Measurements from ENCODE around the gene KRTAP20-1. TPM values are rescaled to one million over a fixed set of nuclear protein-coding genes. Genes with fewer than 3 reads are reported as not detected.

The KRTAP20-1 gene
- total RNA-seq, 4 donors from 2014 or later, result not detected

- no peaks in the 10 kb centered on the region for H3K36me3 ChIP-seq
- H3K27ac ChIP-seq, result no peak overlapping the region
- no peak overlapping the region for H3K4me3 ChIP-seq
- no peaks in the 10 kb centered on the region for H3K4me1 ChIP-seq
- H3K9me3 ChIP-seq, result no peaks in the 10 kb centered on the region
- no peak for DNase-seq
- no peaks in the 10 kb centered on the region for H3K27me3 ChIP-seq
- intact Hi-C loops (cut with DNase I; ENCODE audit: low total_unique reads), result no loop called here
- no peak for TF ChIP-seq POLR2A (IDR thresholded peaks at IDR 0.05)
- TF ChIP-seq, protein P1, sequence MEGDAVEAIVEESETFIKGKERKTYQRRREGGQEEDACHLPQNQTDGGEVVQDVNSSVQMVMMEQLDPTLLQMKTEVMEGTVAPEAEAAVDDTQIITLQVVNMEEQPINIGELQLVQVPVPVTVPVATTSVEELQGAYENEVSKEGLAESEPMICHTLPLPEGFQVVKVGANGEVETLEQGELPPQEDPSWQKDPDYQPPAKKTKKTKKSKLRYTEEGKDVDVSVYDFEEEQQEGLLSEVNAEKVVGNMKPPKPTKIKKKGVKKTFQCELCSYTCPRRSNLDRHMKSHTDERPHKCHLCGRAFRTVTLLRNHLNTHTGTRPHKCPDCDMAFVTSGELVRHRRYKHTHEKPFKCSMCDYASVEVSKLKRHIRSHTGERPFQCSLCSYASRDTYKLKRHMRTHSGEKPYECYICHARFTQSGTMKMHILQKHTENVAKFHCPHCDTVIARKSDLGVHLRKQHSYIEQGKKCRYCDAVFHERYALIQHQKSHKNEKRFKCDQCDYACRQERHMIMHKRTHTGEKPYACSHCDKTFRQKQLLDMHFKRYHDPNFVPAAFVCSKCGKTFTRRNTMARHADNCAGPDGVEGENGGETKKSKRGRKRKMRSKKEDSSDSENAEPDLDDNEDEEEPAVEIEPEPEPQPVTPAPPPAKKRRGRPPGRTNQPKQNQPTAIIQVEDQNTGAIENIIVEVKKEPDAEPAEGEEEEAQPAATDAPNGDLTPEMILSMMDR (IDR thresholded peaks at IDR 0.05), result no peak
Observed at GRCh38 chr21:30612132-30612531, 4.1 kb upstream of the KRTAP20-1 start.

DNA sequence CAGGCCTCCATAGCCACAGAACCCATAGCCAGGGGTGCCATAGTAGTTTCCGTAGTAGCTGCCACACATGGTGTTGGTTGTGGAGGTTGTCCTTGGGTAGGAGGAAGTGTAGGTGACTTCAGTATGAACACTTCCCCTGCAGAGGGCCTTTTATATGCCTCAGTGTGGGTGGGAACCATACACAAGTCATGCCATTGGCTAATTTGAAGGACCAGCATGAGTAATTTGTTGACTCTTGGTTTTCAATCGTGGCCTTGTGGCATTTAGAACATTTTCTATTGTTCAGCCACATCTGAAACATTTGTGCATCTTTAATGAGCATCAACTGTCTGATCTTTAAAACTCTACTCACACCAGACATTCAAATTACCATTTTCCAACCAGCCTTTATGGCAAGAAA, 2.4 kb upstream of the KRTAP20-1 start, which contains the start of gene KRTAP6-1:
Gene KRTAP6-1, minus strand, starts transcription at position 95 of the 400 bp plus-strand sequence. Its CDS starts 26 bp downstream, at position 69.
- H3K4me3 ChIP-seq, result no peak within 1 kb of the TSS
- no peak within 1 kb of the TSS for H3K27ac ChIP-seq
- intact Hi-C loops (cut with DNase I; ENCODE audit: low total_unique reads), result no loop called here
- H3K4me1 ChIP-seq, result no peaks in the 10 kb centered on the region
- no peaks in the 10 kb centered on the region for H3K9me3 ChIP-seq
- H3K27me3 ChIP-seq, result no peaks in the 10 kb centered on the region
- TF ChIP-seq POLR2A (IDR thresholded peaks at IDR 0.05), result no peak
- TF ChIP-seq, protein P1 (IDR thresholded peaks at IDR 0.05), result no peak
- no peak for DNase-seq
- H3K36me3 ChIP-seq, result no peaks in the 10 kb centered on the region

GRCh38 chr21:30615199-30615598, 1.0 kb upstream of the KRTAP20-1 start:
- Histone ChIP-seq H3K4me3 (no peak overlapping the region), H3K36me3 (no peaks in the 10 kb centered on the region), H3K27me3 (no peaks in the 10 kb centered on the region), H3K4me1 (no peaks in the 10 kb centered on the region), H3K27ac (no peak overlapping the region), H3K9me3 (no peaks in the 10 kb centered on the region)
- TF ChIP-seq, protein P1 (IDR thresholded peaks at IDR 0.05), result no peak
- TF ChIP-seq POLR2A (IDR thresholded peaks at IDR 0.05), result no peak
- DNase-seq, result no peak
- intact Hi-C loops (cut with DNase I; ENCODE audit: low total_unique reads), result no loop called here

GRCh38 chr21:30620080-30620479, 3.9 kb downstream of the KRTAP20-1 start:
- TF ChIP-seq, protein P1 (IDR thresholded peaks at IDR 0.05), result no peak
- TF ChIP-seq POLR2A (IDR thresholded peaks at IDR 0.05), result no peak
- H3K27me3 ChIP-seq, result no peaks in the 10 kb centered on the region
- H3K36me3 ChIP-seq, result no peaks in the 10 kb centered on the region
- intact Hi-C loops (cut with DNase I; ENCODE audit: low total_unique reads), result no loop called here
- no peak overlapping the region for H3K27ac ChIP-seq
- H3K9me3 ChIP-seq, result no peaks in the 10 kb centered on the region
- DNase-seq, result no peak
- no peak overlapping the region for H3K4me3 ChIP-seq
- H3K4me1 ChIP-seq, result no peaks in the 10 kb centered on the region

DNA sequence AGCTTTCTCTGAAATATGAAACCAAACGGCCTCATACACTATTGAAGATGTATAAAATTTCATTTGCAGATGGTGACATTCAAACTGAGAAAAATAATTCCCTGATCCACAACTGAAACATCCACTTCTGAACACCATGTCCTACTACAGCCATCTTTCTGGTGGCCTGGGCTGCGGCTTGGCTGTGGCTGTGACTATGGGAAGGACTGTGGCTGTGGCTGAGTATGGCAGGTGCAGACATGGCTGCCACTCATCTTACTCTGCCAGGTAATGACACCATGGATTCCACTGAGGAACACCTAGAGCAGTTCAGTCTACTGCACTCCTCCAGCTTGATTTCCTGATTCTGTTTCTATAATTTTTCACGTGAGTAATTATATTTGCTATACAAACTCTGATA, 4.3 kb downstream of the KRTAP20-1 start, which contains the start of gene KRTAP20-4:
Gene KRTAP20-4, plus strand, starts transcription at position 106 of the 400 bp plus-strand sequence.
- H3K27ac ChIP-seq, result no peak within 1 kb of the TSS
- no peaks in the 10 kb centered on the region for H3K9me3 ChIP-seq
- no peak for TF ChIP-seq POLR2A (IDR thresholded peaks at IDR 0.05)
- TF ChIP-seq, protein P1 (IDR thresholded peaks at IDR 0.05), result no peak
- H3K4me1 ChIP-seq, result no peaks in the 10 kb centered on the region
- H3K4me3 ChIP-seq, result no peak within 1 kb of the TSS
- no peaks in the 10 kb centered on the region for H3K36me3 ChIP-seq
- no peak for DNase-seq
- intact Hi-C loops (cut with DNase I; ENCODE audit: low total_unique reads), result no loop called here
- H3K27me3 ChIP-seq, result no peaks in the 10 kb centered on the region

Data from uterus (tissue), 4 donors.